Liver (tissue), 9 donors: Measurements from ENCODE around the gene NUP214. TPM values are rescaled to one million over a fixed set of nuclear protein-coding genes. Genes with fewer than 3 reads are reported as not detected.

Experiments used
- DNase-seq: peaks from one replicate; pipeline ENCODE4 v3.0.0-alpha.2; 2017; ENCODE audit warnings: low spot score
- H3K27ac ChIP-seq, 2 donors: one replicate each; pipeline ENCODE4 v1.7.0; 2013; ENCODE audit warnings: inconsistent platforms in 2 of 2, low read length in 2 of 2, control low read depth in 1 of 2, low read depth in 1 of 2, mild to moderate bottlenecking in 1 of 2
- H3K27me3 ChIP-seq, 4 donors: one replicate each; pipeline versions ENCODE4 v1.6.1 to v1.7.0; 2013; ENCODE audit warnings: low read length in 3 of 4, inconsistent platforms in 1 of 4, mild to moderate bottlenecking in 1 of 4, moderate library complexity in 1 of 4; ENCODE audit not compliant: control insufficient read depth in 4 of 4, insufficient read depth in 4 of 4
- H3K36me3 ChIP-seq, 4 donors: one replicate each; pipeline versions ENCODE4 v1.6.1 to v1.7.0; 2013; ENCODE audit warnings: low read length in 3 of 4, mild to moderate bottlenecking in 3 of 4, low read depth in 1 of 4, moderate library complexity in 1 of 4; ENCODE audit not compliant: control insufficient read depth in 4 of 4, insufficient read depth in 3 of 4
- H3K4me1 ChIP-seq, 4 donors: one replicate each; pipeline versions ENCODE4 v1.6.1 to v1.7.0; 2013; ENCODE audit warnings: low read length in 3 of 4, mild to moderate bottlenecking in 3 of 4, moderate library complexity in 1 of 4; ENCODE audit not compliant: control insufficient read depth in 4 of 4, insufficient read depth in 4 of 4
- H3K4me3 ChIP-seq, 3 donors: one replicate each; pipeline versions ENCODE4 v1.6.1 to v1.7.0; 2013; ENCODE audit warnings: low read length in 3 of 3, control low read depth in 1 of 3, low read depth in 1 of 3, mild to moderate bottlenecking in 1 of 3
- H3K9ac ChIP-seq, 2 donors: one replicate each; pipeline ENCODE4 v1.7.0; 2013; ENCODE audit warnings: low read length in 2 of 2, mild to moderate bottlenecking in 2 of 2, moderate library complexity in 2 of 2, control low read depth in 1 of 2, low read depth in 1 of 2
- H3K9me3 ChIP-seq, 4 donors: one replicate each; pipeline versions ENCODE4 v1.6.1 to v1.7.0; 2013; ENCODE audit warnings: low read length in 3 of 4; ENCODE audit not compliant: control insufficient read depth in 4 of 4
- ATF3 ChIP-seq: IDR thresholded peaks from 2 replicates; pipeline ENCODE4 v1.6.1; 2016; ENCODE audit warnings: antibody characterized with exemption
- EGR1 ChIP-seq, 2 donors: IDR thresholded peaks; 2 replicates each; pipeline ENCODE4 v1.6.1; 2016 to 2018; ENCODE audit warnings: antibody characterized with exemption in 2 of 2, low read depth in 2 of 2
- FOXA1 ChIP-seq: IDR thresholded peaks from 2 replicates; pipeline ENCODE4 v1.6.1; 2016; ENCODE audit warnings: antibody characterized with exemption
- FOXA2 ChIP-seq: IDR thresholded peaks from 2 replicates; pipeline ENCODE4 v1.6.1; 2016; ENCODE audit warnings: antibody characterized with exemption
- GABPA ChIP-seq, 2 donors: IDR thresholded peaks in 1 of 2; conservative IDR thresholded peaks in 1 of 2; 2 replicates each; pipeline ENCODE4 v1.6.1; 2016; ENCODE audit warnings: antibody characterized with exemption in 2 of 2, mild to moderate bottlenecking in 1 of 2, moderate library complexity in 1 of 2
- HNF4A ChIP-seq, 2 donors: conservative IDR thresholded peaks; 2 replicates each; pipeline ENCODE4 v1.6.1; 2016; ENCODE audit warnings: antibody characterized with exemption in 2 of 2, mild to moderate bottlenecking in 2 of 2
- HNF4G ChIP-seq: IDR thresholded peaks from 2 replicates; pipeline ENCODE4 v1.6.1; 2016; ENCODE audit warnings: antibody characterized with exemption
- JUND ChIP-seq, 2 donors: IDR thresholded peaks; 2 replicates each; pipeline ENCODE4 v1.6.1; 2016; ENCODE audit warnings: antibody characterized with exemption in 2 of 2
- NR2F2 ChIP-seq: IDR thresholded peaks from 2 replicates; pipeline ENCODE4 v1.6.1; 2016; ENCODE audit warnings: antibody characterized with exemption
- RAD21 ChIP-seq, 2 donors: IDR thresholded peaks; 2 replicates each; pipeline ENCODE4 v1.6.1; 2016; ENCODE audit warnings: antibody characterized with exemption in 2 of 2, mild to moderate bottlenecking in 2 of 2
- RXRA ChIP-seq, 2 donors: IDR thresholded peaks; 2 replicates each; pipeline ENCODE4 v1.6.1; 2017 to 2018; ENCODE audit warnings: antibody characterized with exemption in 2 of 2, mild to moderate bottlenecking in 1 of 2
- TAF1 ChIP-seq: conservative IDR thresholded peaks from 2 replicates; pipeline ENCODE4 v1.6.1; 2016; ENCODE audit warnings: antibody characterized with exemption, mild to moderate bottlenecking
- YY1 ChIP-seq: IDR thresholded peaks from 2 replicates; pipeline ENCODE4 v1.6.1; 2016; ENCODE audit warnings: antibody characterized with exemption, mild to moderate bottlenecking
- ZBTB33 ChIP-seq: IDR thresholded peaks from 2 replicates; pipeline ENCODE4 v1.6.1; 2016; ENCODE audit warnings: antibody characterized with exemption
- WGBS: extraction: QIAGEN DNeasy Blood & Tissue Kit; methylation state at CpG from one replicate; pipeline ENCODE4 v1.1.7; 2013; 5-methylcytosine and 5-hydroxymethylcytosine counted together
- polyA plus RNA-seq, 2 donors: library from polyadenylated mRNA; stranded (reverse) in 1 of 2; unstranded in 1 of 2; fragments of 200-250 nt in 1 of 2; fragments of >200 nt in 1 of 2; fragmentation: Nextera tagmentation in 1 of 2; extraction: Ambion mirVana in 1 of 2; gene quantifications; one replicate each; pipeline versions ENCODE4 v1.2.1 to v1.2.3, GENCODE V29; 2013 to 2015
- total RNA-seq, 2 donors: library from RNA; depleted of rRNA; stranded (reverse); fragments of >200 nt; gene quantifications; one replicate each; pipeline ENCODE4 v1.2.3, GENCODE V29; 2014
- TF ChIP-seq, protein P1 (sequence below): IDR thresholded peaks from 2 replicates; pipeline ENCODE4 v1.6.1; 2016; ENCODE audit warnings: antibody characterized with exemption
- TF ChIP-seq, protein P2 (sequence below): fragments of 150-350 bp; IDR thresholded peaks from 2 replicates; pipeline ENCODE4 v1.5.1; 2017; ENCODE audit warnings: improper control_type of control experiment, low read depth, low read length; ENCODE audit not compliant: missing input control
- TF ChIP-seq, protein P3 (sequence below): IDR thresholded peaks from 2 replicates; pipeline ENCODE4 v1.6.1; 2016; ENCODE audit warnings: antibody characterized with exemption, mild to moderate bottlenecking
- donor health status: healthy.
- donor health status: healthy.
- donor health status: healthy.
- donor health status: healthy.
- donor health status: healthy.

The NUP214 gene
- total and polyA plus RNA-seq, 4 donors = 8.8 to 19.5 (median 16.5) TPM

DNA sequence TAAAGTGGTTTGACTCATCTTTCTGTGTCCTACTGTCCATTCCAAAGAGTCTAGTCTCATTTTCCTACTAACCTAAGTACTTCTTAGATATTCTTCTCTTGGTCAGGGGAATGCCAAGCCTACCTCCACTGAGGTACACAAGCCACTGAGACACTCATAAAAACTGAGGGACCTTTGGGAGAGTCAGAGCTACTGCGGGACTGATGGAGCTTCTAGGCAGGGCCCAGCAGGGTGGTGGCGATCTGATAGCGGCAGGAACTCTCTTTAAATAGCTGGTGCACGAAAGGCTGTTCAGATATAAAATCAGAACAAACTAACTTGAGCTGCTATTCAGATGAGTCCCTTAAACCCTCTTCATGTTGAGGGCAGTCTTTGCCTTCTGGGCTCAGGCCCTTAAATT lies 14.7 kb downstream of the NUP214 start (continued):
- TF ChIP-seq FOXA2 (no peak), HNF4A (conservative IDR thresholded peaks at IDR 0.05) (no peak), RAD21 (IDR thresholded peaks at IDR 0.05) (no peak), FOXA1 (no peak)
- TF ChIP-seq, protein P1, sequence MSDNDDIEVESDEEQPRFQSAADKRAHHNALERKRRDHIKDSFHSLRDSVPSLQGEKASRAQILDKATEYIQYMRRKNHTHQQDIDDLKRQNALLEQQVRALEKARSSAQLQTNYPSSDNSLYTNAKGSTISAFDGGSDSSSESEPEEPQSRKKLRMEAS = no peak
- TF ChIP-seq, protein P2, sequence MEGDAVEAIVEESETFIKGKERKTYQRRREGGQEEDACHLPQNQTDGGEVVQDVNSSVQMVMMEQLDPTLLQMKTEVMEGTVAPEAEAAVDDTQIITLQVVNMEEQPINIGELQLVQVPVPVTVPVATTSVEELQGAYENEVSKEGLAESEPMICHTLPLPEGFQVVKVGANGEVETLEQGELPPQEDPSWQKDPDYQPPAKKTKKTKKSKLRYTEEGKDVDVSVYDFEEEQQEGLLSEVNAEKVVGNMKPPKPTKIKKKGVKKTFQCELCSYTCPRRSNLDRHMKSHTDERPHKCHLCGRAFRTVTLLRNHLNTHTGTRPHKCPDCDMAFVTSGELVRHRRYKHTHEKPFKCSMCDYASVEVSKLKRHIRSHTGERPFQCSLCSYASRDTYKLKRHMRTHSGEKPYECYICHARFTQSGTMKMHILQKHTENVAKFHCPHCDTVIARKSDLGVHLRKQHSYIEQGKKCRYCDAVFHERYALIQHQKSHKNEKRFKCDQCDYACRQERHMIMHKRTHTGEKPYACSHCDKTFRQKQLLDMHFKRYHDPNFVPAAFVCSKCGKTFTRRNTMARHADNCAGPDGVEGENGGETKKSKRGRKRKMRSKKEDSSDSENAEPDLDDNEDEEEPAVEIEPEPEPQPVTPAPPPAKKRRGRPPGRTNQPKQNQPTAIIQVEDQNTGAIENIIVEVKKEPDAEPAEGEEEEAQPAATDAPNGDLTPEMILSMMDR = no peak

DNA sequence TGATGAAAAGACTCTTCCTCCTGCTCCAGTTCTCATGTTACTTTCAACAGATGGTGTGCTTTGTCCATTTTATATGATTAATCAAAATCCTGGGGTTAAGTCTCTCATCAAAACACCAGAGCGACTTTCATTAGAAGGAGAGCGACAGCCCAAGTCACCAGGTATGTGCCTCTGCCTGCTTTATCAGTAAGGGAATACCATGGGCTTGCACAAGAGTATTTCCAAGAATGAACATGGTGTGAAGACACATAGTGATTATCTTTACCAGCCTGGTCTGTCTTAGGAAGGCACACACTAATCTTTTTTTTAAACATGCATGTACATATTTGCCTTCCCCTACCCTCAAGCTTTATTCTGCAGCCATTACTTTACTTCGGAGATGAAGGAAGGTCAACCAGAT lies 15.2 kb downstream of the NUP214 start:
- TF ChIP-seq TAF1 (no peak), EGR1 (IDR thresholded peaks at IDR 0.05; ENCODE audit: low read depth in 2 of 2) (no peak), FOXA2 (no peak), HNF4A (conservative IDR thresholded peaks at IDR 0.05) (no peak), JUND (IDR thresholded peaks at IDR 0.05) (no peak), RXRA (IDR thresholded peaks at IDR 0.05) (no peak), ZBTB33 (no peak), NR2F2 (no peak), HNF4G (no peak), RAD21 (IDR thresholded peaks at IDR 0.05) (no peak), YY1 (no peak), ATF3 (no peak), GABPA (IDR thresholded peaks at IDR 0.05 in 1 of 2, conservative IDR thresholded peaks at IDR 0.05 in 1 of 2) (no peak), FOXA1 (no peak)
- TF ChIP-seq, protein P1 = no peak
- TF ChIP-seq, protein P2 = no peak
- TF ChIP-seq, protein P3, sequence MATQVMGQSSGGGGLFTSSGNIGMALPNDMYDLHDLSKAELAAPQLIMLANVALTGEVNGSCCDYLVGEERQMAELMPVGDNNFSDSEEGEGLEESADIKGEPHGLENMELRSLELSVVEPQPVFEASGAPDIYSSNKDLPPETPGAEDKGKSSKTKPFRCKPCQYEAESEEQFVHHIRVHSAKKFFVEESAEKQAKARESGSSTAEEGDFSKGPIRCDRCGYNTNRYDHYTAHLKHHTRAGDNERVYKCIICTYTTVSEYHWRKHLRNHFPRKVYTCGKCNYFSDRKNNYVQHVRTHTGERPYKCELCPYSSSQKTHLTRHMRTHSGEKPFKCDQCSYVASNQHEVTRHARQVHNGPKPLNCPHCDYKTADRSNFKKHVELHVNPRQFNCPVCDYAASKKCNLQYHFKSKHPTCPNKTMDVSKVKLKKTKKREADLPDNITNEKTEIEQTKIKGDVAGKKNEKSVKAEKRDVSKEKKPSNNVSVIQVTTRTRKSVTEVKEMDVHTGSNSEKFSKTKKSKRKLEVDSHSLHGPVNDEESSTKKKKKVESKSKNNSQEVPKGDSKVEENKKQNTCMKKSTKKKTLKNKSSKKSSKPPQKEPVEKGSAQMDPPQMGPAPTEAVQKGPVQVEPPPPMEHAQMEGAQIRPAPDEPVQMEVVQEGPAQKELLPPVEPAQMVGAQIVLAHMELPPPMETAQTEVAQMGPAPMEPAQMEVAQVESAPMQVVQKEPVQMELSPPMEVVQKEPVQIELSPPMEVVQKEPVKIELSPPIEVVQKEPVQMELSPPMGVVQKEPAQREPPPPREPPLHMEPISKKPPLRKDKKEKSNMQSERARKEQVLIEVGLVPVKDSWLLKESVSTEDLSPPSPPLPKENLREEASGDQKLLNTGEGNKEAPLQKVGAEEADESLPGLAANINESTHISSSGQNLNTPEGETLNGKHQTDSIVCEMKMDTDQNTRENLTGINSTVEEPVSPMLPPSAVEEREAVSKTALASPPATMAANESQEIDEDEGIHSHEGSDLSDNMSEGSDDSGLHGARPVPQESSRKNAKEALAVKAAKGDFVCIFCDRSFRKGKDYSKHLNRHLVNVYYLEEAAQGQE = no peak
- H3K36me3 ChIP-seq = peaks cover 12 to 87% (median 82%) of the 10 kb centered on the region in 4 donors
- 97% methylated on average over 3 of the region's 3 CpGs for WGBS

More for the DNA sequence above, 15.2 kb downstream of the NUP214 start:
- no peaks in the 10 kb centered on the region for H3K4me1 ChIP-seq
- H3K4me3 ChIP-seq = no peak overlapping the region
- H3K9me3 ChIP-seq = no peaks in the 10 kb centered on the region
- H3K9ac ChIP-seq = no peak overlapping the region
- H3K27me3 ChIP-seq = no peaks in the 10 kb centered on the region
- no peak for DNase-seq
- H3K27ac ChIP-seq = no peak overlapping the region
